GM19463 (cell line): ENCODE data around the gene PCDH12.

ENCODE experiments used
- ATAC-seq: cut with Tn5 transposase; IDR thresholded peaks from one replicate; pipeline ENCODE4 v1.9.1; 2021; ENCODE audit warnings: mild to moderate bottlenecking, moderate library complexity; ENCODE audit not compliant: unreplicated experiment

The PCDH12 gene

DNA sequence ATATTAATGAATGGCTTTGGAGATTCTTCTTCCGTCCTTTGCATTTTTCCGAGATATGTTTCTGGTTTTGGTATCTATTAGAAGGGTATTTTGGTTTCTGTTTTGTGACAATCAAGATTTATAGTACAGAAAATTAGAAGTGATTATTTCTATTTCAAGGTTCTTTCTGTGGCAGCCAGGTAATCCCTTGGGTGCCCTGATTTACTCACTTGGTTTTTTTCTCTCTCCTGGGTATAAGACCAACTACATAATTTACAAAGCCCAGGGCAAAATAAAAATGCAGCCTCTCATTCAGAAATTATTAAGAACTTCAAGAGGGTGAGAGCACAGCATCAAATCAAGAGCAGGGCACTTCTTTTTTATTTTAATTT, 8.9 kb upstream of the PCDH12 start:
- ATAC-seq: no peak

DNA sequence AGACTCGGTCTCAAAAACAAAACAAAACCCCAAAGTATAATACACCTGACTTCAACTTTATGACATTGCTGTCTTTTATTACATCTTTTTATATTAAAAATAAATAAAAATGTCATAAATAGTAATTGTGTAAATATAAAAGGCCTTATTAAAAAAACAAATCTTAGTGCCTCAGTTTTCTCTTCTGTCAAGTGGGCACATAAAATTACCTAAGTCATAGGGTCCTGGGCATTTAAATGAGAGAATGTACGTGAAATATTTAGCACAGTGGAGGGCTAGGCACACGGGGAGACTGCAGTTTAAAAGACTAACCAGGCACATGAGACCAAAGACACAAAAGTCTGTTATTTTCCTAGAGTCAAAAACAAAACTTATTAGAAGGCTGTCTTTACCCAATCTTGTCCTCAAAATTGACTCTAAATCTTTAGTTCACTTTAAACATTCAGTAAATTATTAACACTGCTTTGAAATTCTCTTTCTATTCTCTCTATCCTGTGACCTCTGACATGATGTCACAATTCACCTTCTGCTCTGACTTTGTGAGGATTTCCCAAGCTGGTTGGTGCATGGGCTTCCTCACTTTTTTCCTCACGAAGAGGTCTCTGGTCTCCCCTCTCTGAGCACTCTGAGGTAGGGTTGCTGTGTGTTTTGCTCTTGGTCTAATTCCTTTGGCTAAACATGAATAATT, 8.4 kb upstream of the PCDH12 start:
- ATAC-seq: no peak

DNA sequence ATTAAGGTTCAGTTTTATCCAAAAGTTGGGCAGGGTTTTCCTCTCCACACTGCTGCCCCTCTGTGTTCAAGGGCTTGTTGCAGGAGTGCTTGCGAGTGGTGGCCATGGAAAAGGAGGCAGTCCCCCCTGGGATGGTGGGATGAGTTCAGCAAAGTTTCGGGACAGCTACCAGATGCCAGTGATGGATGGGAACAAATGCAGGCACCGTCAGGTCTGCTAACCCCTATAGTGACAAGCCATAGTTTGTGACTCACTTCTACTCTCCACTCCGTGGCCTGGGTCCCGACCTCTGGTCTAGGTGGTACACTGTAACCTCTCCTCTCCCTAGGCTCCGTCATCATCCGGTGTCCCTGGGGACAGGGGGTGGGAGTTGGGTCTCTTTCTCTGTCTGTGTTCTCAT, 7.1 kb upstream of the PCDH12 start:
- ATAC-seq: no peak

DNA sequence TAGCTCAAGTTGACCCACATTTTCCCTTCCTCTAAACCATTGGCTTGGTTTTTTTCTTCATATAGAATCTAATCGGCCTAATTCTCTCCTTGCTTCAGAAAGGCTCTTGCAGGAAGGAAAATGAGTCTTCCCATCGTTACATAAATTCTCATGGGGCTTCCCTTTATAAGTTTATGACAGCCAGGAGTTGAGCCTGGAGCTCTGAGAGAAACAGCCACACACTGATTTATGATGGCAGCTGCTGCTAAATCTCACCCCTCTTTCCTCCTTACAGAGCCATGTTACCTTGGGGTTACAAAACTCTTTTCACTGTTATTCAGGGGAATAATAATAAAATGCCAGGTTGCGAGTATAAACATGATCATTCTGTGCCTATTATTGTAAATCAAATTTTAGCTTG, 5.7 kb upstream of the PCDH12 start:
- ATAC-seq: no peak

DNA sequence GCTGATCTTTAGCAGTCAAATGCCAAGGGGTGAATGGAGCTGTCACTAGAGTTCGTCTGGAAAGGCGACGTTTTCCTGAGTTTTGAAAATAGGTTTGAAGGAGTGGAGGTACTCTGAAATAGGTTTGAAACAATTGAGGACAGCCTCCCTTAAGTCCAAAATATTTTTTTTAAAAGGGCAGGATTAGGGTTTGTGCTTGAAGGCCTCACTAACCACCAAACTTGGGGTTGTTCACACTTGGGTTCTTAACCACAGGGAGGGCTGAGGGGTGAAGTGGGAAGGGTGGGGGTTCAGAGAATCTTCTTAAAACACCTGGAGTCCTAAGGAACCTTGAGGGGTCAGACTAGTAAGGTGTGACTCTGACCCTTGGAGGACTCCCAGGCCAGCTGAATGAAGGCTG, 3.5 kb upstream of the PCDH12 start:
- no peak for ATAC-seq

DNA sequence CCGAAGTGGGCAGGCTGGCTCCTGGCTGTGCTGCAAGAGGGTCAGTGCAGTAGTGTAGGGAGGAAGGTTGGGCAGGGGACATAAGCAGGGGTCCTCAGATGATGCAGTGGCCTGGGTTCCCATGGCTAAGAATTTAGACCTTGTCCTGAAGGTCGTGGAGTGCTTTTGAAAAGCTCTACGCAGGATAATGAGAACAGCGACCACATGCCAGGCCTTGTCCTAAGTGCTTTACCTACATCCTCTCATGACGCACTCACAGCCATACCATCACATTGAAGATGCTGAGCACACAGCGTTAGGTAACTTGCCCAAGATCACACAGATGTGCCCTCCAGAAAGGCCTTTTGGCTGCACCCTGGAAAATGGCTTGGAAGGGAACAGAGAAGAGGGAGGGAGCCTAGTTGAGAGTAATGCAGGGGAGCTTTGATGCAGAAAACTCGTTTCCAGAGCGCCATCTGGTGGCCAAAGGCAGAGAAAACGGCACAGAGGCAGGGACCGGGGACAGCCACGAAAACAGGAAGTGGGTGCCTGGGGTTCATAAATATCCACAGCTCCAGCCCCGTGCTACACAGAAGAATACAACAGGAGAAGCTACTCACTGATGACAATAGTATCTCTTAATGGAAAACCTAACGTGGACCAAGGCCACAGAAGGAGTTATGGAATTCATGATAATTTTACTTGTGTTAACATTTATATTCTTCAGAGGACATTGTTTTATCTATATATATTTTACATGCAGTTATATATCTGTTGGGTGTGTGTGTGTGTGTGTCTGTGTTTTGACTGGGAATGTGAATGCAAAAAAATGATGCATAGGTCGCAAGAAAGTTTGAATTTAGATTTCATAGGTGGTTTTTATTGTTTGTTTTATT, 2.7 kb upstream of the PCDH12 start:
- ATAC-seq: peak; percentile 96

DNA sequence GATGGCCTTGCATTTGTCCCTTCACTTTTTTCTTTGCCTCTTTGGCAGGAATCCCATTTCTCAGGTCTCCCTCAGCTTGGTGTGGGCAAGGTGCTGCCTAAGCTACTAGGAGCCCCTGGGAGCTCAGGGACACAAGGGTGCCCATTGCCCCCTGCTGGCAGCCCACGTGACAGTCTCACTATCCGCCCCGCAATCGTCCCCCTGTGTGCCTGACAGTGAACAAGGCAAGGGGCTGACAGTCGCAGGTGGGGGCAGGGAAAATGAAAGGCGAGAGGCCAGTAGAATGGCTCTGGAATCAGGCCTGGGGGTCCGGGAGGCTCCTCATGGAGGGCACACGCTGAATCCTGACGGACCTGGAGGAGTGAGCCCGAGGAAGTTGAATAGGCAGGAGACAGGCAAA, 2.0 kb upstream of the PCDH12 start:
- ATAC-seq: no peak

DNA sequence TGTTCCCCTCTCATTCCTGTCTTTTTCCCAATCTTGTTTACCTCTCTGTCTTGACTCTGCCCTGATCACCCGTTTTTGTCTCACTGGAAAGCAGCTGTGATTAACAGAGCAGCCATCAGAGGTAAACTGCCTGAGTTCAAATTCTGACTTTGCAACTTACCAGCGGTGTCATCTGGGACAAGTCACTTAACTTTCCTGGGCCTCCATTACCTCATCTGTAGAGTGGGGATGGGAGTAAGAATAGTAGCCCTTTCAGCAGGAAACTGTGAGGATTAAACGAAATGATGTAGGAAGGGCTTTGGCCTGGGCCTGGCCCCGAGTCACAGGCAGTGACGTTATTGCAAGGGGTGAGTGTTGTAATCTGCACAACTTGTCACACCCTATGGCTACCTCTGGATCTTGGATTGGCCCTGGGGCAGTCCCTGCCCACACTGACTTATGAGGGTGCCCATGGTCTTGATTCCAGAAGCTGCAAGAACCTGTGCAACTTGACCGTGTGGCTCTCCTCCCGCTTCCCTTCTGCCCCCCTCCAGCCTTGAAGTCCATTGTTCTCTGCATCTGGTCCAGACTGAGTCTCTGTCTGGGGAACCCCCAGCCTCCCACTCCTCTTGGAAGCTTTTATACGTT, 657 bp upstream of the PCDH12 start:
- ATAC-seq: no peak

DNA sequence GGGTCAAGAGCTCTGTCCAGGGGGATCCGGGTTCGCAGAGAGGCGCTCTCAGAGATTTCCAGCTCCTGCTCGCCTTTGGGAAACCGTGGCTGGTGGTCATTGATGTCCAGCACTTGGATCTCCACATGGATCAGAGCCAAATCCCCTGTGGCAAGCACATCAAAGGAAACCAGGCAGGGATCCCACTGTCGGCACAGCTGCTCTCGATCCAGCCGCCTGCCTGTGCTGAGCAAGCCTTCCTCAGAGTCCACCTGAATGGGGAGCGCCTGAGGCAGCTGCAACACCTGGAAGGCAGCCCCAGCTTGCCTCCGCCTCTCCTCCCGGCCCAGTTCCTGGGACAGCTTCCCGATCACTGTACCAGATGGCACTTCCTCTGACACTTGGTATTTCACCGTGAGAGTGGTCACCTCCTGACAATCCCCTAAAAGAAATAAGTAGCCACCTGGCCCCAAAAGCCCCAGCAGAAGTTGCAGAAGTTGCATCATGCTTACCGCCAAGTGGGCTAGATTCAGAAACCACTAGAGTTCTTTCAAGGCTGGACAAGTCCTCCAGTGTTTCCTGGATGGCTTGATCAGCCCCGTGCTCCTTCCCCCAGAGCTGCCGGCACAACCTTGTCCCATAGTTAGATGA, 520 bp downstream of the PCDH12 start:
- no peak for ATAC-seq

DNA sequence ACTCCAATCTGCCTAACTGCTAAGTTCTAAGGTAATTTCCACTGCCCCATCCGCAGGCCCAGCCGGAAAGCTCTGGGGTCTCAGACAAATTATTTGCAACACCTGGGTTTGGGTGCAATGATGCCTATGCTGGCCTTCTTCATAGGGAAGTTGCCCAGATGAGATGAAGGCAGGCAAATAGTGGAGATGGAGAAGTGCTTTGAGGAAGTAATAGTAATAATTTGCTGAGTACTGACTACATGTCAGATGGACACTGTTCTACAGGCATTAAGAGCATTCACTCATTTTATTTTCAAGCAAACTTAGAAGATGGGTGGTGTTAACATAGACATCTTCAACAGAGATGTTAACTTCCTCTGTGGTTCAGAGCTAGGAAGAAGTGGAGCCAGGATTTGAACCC, 3.8 kb downstream of the PCDH12 start:
- ATAC-seq: no peak

DNA sequence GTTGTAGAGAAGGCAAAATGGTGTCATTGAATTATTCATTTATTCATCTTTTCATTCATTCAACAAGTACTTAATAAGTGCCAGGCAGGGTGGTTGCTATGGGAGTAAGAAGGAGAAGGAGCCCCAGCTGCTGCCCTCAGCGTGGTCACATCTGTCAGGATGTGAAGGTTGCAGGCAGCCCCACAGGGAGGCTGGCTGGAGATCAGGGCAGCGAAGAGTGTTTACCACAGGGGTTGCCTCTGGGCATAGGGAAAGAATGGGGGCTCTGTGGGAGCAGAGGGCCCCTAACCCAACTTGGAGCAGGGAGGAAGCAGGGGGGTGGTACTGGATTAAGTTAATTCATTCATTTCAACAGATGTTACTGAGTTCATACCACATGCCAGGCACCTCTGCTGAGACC, 6.0 kb downstream of the PCDH12 start:
- no peak for ATAC-seq

DNA sequence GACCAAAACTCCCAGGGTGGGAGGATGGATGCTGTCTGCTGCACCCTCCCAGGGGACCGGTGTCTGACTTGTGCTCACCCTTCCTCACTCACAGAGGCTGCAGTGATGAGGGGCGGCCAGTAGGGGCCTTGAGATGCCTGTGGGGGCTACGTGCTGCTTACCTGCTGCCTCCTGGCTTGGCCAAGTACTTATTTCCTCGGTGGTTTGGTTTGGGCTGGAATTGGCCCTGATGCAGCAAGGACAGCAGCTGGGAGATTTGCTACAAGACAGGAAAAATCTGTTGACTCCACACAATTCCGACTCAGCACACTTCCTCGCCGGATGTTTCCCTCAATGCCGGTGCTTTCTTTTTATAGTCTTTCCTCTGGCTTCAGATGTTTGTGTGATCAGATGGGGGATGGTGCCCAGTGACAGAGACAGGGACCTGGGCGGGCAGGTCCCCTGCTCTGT, 6.6 kb downstream of the PCDH12 start:
- peak; percentile 91 for ATAC-seq

DNA sequence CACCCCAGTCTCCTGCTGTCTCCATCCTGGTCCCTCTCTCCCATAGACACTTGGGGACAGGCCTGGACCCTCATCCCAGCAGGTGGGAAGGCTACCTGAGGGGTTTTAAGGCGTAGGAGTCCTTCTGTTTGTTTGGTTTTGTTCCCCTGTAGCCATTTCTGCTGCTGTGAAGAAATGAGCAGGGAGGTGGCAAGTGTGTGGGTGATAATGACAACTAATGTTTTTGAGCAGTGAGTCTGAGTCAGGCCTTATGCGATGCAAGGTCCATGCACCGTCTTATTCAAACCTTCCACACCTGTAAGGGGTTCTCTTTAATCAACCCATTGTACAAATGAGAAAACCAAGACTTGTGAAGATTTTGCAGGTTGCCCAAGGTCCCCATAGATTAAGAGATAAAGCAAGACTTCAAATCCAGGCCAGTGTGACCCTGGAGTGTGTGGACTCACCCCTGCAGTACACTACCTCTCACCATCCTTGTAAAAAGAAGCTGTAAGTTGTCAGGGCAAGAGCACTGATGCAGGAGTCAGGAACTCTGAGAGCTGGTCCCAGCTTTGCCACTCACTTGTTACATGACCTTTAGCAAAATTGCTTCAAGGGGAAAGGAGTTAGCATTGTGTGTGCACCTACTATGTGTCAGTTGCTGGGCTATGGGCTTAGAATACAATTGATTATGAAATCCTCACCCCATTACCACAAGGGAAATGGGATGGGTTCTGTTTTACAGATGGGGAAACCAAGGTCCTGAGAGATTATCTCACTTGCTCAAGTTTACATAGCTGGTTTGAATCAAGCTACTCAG, 7.6 kb downstream of the PCDH12 start:
- no peak for ATAC-seq

DNA sequence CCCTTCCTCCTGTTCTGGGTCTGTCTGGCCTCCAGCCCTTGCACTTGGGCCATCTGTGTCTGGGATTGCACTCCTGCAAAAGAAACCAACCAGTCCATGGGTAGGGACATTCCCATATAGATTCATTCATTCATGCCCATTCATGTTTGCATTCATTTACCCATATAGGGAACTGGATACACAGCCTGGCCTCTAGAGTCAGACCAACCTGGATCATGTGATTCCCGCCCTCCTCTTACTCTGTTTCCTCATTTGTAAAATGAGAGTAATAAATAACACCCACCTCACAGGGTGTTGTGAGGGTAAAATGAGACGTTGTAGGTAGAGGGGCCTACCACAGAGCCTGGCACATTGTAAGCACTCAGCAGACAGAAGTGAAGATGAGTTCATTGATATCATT, 8.5 kb downstream of the PCDH12 start:
- no peak for ATAC-seq

DNA sequence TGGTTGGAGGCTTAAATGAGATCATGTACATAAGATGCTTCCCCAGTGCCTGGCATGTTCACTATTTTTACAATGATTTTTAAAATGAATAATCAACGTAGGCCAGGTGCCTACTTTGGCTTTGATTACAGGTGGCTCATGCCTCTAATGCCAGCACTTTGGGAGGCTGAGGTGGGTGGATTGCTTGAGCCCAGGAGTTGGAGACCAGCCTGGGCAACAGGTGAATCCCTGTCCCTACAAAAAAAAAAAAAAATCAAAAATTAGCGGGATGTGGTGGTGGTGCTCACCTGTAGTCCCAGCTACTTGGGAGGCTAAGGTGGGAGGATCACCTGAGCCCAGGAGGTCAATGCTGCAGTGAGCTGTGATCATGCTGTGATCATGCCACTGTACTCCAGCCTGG, 9.2 kb downstream of the PCDH12 start:
- no peak for ATAC-seq

DNA sequence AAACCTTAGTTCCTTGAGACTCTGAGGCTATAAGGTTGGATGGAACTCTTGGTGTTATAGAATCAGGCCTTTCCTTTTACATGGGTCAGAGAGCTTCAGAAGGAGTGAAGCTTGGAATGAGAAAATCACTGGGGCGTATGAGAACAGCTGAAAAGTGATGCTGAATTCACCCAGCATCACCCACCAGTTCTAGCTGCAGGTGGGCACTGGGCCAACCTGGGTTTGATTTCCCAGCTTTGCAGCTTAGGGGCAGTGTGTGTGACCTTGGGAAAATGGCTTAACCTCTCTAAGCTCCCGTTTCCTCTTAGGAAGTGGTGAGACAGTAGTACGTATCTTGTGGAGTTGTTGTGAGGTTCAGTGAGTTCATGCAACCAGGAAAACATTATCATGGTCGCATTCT, 10.7 kb downstream of the PCDH12 start:
- no peak for ATAC-seq

DNA sequence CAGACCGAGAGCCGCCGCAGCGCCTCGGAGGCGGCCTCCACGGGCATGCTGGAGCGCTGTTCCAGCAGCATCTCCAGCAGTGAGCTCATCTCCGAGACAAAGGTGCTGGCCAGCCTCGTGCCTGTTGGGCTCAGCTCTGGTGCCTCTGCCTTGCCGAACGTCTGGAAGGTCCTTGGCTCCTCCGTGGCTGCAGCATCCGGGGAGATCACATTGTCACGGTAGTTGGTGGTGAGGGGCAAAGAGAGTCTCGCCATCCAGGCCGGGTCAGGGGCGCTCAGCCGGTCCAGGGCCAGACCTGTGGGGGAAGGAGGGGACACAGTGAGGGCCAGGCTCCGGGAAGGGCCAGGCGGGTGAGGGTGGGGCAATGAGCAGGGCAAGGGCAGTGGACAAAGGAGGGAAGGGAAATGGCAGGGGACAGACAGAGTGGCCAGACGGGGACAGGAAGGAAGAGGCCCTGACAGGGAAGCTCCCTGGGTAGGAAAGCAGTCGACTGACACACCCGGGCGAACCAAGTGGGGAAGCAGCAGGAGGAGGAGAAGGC, 12.4 kb downstream of the PCDH12 start:
- ATAC-seq: no peak

DNA sequence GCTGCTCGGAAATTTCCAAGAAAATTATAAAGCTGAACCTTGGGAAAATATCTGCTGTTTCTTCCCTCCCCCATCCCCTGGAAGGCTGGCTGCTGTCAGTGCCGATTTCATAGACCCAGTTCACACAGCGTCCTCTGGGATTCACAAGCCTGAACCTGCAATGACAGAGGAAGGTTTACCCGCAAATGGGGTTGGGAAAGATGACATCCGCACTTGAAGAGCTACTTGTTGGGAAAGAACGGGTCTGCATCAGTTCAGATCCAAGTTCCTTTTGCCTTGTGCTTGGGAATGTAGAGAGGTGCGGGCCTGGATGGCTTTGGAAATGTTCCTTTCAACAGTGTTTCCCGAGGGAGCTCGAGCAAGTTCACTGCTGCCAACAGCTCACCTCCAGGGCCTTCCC, 13.9 kb downstream of the PCDH12 start:
- ATAC-seq: no peak

DNA sequence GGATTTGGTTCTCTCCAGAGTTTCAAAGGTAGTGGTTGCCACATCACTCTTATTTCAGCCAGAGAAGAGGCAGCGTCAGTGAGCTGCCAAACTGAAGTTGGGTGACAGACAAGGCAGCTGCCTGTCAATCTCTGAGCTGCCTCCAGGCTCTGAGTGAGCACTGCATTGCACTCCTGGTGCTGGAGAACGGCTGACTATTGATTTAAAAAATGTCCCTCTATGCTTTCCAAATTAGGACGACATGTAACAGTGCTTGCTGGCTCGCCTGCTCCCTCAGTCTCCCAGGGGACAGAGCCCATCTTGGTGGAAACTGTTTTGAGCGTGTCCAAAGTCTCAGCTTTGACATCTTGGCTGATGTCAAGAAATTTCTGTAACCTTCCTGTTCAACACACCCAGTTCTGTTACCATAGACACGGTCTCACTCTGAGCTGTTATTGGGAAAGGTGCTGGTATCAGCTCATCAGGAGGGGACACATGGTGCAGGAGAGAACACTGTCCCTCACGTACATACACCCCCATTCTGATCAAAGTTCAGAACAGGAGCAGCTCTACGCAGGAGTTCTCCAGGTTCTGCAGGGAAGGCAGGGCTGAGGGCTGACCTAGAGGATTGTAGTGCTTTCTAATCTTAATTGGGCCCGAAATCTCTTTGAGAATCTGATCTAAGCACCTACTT, 15.7 kb downstream of the PCDH12 start:
- ATAC-seq: no peak

DNA sequence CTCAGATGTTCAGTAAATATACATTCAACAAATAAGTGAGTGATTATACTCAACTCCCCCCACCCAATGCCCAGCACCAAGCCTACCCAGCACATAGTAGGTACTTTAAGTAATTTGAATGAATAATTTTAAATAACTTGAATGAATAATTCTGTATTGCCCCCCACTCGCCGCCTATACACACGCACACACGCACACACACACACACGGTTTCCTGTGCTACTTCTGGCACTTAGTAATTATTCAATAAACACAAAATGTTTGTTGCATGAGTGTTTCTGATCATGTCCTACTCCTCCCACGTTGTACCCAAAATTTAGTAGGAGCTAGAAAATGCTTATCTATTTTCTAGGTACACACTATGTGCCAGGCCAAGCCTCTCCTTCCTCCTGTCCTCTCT, 16.2 kb downstream of the PCDH12 start:
- ATAC-seq: no peak
